Measurements from ENCODE around the gene SPNS3.

Gene SPNS3

GRCh38 chr17:4512156-4513112 lies 78.7 kb downstream of the SPNS3 start:
- no peak for DNase-seq

DNA sequence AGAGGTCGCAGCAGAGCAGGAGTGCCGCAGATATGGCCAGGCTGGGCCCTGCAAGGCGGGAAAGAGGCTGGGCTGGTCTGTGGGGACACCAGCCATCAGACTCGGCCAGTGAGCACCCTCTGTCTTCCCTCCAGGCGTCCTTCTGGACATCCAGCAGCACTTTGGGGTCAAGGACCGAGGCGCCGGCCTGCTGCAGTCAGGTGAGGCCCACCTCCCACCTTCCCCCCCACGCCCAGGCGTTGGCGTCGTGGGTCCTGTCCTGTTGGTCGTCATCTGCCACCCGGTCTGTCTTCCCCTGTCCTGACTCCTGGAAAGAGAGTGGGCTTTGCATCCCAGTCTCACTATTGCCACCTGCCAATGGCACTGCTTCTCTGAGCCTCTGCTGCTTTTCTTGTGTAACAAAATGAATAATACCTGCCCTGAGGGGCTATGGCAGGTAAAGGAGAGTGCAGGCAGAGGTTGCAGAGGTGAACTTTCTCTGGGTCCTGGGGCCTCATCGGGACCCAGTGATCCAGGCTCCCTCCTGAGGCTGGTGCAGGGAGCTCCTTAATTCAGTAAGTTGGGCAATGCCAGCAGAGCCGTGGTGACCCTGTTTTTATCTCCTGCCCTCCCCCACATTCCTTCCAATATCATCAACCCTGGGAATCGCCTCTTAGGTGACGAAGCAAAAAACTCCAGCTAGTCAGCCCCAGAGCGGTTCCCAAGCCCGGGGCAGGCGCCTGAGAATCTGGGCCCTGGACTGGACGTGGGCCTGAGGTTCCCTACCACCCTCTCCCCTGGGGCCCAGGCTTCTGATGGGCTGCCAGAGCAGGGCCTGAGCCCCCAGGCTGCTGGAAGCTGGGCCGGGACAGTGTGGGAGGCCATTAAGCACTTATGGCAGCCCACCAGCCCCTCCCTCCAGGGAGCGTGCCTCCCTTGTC lies 79.6 kb downstream of the SPNS3 start:
- DNase-seq, result peak; percentile 25

DNA sequence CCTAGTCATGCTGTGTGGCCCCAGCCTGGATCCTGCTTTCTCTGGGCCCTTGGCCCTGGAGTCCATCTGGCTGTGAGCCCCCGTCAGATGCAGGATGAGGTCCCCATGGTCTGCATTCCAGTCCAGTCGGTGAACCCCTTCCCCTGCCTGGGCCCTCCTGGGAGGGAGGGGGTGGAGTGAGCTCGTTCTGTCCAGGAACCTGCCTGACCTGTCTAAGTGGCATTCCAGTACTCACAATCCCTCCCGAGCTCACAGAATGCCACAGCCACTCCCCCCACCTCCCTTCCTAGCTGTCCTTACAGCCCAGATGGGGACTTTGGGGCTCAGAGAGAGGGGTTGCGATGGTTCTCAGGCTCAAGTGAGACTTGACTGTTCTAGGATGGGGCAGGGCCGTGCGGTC lies 80.5 kb downstream of the SPNS3 start:
- no peak for DNase-seq

DNA sequence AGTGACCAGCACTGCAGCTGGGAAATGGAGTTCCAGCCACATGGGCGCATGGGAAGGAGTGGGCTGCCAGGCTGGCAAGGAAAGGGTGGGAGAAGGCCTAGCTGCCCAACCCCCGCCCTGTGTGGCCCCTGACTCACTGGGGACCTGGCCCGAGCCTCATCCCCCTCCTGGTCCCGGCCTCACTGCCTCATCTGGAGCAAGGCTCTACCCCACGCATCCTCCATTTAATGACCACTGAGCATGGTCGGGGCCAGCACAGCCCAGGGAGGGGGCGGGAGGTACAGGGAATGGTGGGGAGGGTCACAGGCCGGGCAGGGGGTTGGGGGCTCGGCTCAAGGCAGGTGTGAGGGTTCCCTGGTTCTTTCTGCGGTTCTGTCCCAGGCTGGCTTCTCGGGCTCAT lies 81.0 kb downstream of the SPNS3 start:
- DNase-seq, result no peak

- no peak for DNase-seq
Measured at GRCh38 chr17:4515501-4515900, 81.8 kb downstream of the SPNS3 start.

DNA sequence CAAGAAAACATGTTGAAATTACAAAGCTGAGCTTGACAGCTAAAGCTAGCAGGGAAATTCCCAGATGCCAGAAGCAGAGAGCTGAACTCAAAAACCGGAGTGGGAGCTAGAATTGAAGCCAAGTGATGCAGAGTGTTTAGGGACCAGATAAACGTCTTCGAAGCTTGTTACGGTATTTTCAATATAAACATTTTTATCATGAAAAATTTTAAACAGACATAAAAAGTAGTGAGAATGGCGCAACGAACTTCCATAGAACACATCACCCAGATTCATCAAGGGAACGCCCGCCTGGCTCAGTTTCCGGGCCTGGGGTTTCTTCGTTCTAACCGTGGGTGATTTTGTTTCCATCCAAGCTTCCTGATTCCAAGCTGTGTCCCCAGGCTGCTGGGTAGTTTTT lies 83.0 kb downstream of the SPNS3 start:
- DNase-seq, result no peak

- DNase-seq, result no peak
Measured at GRCh38 chr17:4518901-4519300, 85.2 kb downstream of the SPNS3 start.

GRCh38 chr17:4519361-4519788 lies 85.6 kb downstream of the SPNS3 start:
- DNase-seq, result no peak

DNA sequence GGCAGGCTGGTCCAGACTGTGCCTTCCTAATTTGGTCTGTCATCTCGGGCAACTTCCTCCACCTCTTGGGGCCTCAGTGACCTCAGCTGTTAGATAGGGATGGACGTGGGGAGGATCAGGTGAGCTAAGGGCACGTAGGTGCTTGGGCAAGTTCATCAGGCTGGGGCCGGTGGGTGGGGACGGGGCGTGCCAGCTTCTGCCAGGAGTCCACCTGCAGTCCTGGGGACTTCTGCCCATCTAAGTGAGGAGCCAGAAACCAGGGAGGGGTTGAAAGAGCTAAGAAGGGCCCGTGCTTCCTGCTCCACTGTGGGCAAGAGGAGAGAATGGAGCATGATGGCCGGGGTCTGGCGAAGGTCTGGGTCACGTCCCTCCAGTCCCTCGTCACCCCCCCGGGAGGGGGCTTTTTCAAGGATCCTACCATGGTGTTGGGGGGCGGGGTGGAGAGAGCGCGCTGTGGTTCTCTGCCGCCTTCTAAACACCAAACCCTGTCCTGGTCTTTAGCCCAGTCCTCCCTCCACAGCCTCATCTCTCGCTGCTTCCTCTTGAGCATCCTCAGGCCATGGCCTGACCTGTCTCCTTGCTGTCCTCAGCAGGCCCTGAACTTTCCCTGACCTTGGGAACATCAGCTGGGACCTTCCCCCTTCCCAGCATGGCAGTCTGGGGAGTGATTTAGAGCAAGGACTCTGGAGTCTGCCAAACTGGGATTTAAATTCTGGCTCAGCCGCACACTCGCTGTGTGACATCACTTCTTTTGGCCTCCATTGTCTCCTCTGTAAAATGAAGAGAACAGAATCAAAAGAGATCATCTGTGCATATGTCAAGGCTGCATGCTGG lies 86.5 kb downstream of the SPNS3 start:
- no peak for DNase-seq

- peak; percentile 85 for DNase-seq
Measured at GRCh38 chr17:4520894-4521600, 87.3 kb downstream of the SPNS3 start.

GRCh38 chr17:4522661-4523060 lies 88.9 kb downstream of the SPNS3 start:
- DNase-seq, result no peak

GRCh38 chr17:4523946-4524345 lies 90.2 kb downstream of the SPNS3 start:
- no peak for DNase-seq

- no peak for DNase-seq
Measured at GRCh38 chr17:4525691-4526397, 92.1 kb downstream of the SPNS3 start.

GRCh38 chr17:4527134-4527533 lies 93.4 kb downstream of the SPNS3 start:
- no peak for DNase-seq

DNA sequence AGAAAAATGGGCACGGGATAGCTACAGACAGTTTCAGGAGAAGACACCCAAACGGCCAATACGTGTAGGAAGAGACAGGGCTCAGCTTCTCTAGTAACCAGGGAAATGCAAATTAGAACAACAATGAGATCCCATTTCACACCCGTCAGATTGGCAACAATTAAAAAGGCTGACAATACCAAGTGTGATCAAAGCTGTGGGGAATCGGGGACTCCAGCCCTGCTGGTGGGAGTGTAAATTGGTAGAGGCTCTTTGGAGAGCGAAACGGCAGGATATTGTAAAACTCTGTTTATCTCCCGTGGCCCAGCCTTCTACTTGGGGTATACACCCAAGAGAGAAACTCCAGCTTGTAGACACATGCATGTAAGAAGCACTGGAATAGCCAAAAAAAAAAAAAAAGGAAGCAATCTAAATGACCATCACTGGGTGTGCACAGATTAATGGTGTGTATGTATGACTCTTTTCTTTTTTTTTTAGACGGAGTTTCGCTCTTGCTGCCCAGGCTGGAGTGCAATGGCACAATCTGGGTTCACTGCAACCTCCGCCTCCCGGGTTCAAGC lies 93.9 kb downstream of the SPNS3 start:
- no peak for DNase-seq

DNA sequence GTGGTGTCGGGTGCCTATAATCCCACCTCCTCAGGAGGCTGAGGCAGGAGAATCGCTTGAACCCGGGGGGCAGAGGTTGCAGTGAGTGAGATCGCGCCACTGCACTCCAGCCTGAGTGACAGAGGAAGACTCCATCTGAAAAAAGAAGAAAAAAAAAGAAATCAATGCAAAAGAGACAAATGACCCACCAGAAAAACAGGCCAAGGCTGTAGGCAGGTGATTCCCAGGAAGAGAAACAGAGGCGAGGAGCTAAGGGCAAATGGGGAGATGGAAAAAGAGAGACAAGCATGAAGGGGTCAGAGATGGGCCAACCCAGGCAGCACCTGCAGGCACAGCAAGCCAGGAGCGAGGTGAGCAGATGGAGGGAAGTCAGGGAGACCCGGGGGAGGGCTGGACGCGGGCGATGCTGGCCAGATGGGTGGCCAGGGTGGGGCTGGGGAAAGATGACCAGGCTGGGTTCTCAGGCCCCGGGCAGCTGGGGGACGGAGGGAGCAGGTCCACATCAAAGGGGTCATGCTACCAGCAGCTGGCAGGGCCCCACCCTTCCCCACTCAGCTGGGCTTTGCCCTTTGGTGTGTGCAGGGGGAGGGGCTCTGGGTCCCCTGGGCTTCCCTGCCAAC lies 95.9 kb downstream of the SPNS3 start:
- no peak for DNase-seq

GRCh38 chr17:4530799-4531730 lies 97.3 kb downstream of the SPNS3 start:
- DNase-seq, result no peak

DNA sequence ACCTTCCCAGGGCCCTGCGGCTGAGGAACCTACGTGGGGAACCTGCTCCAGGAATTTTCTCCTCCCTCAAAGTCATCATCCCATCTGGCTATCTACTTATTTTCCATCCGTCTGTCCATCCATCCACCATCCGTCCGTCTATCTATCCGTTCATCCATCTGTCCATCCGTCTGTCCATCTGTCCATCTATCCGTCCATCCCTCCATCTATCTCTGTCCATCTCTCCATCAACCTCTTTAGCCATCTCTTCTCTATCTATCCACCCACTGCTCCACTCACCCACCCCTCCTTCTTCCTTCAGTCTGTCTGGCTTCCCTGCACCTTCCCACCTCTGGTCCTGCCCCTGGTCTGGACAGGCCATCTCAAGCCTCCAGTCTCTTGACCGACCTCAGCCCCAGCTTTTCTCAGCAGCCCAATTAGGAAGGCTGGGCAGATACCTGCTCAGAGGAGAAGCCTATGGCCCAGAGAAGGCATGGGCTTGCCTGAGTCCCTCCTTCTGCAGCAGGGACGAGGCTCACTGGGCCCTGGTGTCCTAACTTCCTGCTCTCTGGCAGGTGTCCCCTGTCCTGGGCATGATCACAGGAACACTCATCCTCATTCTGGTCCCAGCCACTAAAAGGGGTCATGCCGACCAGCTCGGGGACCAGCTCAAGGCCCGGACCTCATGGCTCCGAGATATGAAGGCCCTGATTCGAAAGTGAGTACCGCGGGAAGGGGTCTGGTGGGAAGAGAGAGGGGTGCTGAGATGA lies 98.4 kb downstream of the SPNS3 start:
- DNase-seq, result no peak
